GM10248 (cell line): Measurements from ENCODE around the gene C20orf204.

Source experiments
- CTCF ChIA-PET: fragments of 300-600 bp; sonication (Branson Sonifier 250); formaldehyde crosslinking; extraction: SDS; loops from one replicate; lab custom pipeline; 2021; ENCODE audit warnings: antibody characterized with exemption; lab: Yijun Ruan, JAX
- POLR2A ChIA-PET: fragments of 350-650 bp; sonication (Branson Sonifier 250); formaldehyde crosslinking; extraction: SDS; loops from one replicate; lab custom pipeline; 2020; ENCODE audit warnings: antibody characterized with exemption; lab: Yijun Ruan, JAX
- DNase-seq: peaks from one replicate; pipeline ENCODE4 v3.0.0; 2012; ENCODE audit errors: extremely low spot score
- CTCF ChIP-seq: IDR thresholded peaks from 2 replicates; pipeline ENCODE4 v1.5.1; 2012; ENCODE audit warnings: mild to moderate bottlenecking, low read depth; ENCODE audit errors: extremely low read depth, missing control alignments, control extremely low read depth

The C20orf204 gene

GRCh38 chr20:64069209-64069613 lies 33.2 kb downstream of the C20orf204 start:
- no peak for DNase-seq
- ChIA-PET CTCF (interaction anchor here (1.0 to 2.2 kb wide), 10 partner anchors 9 to 531 kb away, joined by 3 to 17 read pairs (median 3); partner anchors contain the start of genes OPRL1 and RGS19), POLR2A (no interaction called here)
- TF ChIP-seq CTCF: no peak

GRCh38 chr20:64069614-64070243 lies 33.7 kb downstream of the C20orf204 start:
- CTCF ChIA-PET: interaction anchor here (0.9 to 2.2 kb wide), 11 partner anchors 9 to 531 kb away, joined by 3 to 17 read pairs (median 3); partner anchors contain the start of genes OPRL1 and RGS19
- TF ChIP-seq CTCF: peak; percentile 71
- peak; percentile 59 for DNase-seq
- POLR2A ChIA-PET: no interaction called here

- CTCF ChIA-PET: interaction anchor here (0.9 to 2.2 kb wide), 10 partner anchors 8 to 532 kb away, joined by 3 to 17 read pairs (median 4); partner anchors contain the start of genes OPRL1 and RGS19
- POLR2A ChIA-PET: no interaction called here
- no peak for DNase-seq
- TF ChIP-seq CTCF: no peak
Observed at GRCh38 chr20:64070244-64070993, 34.4 kb downstream of the C20orf204 start.

- no peak for DNase-seq
- ChIA-PET CTCF (interaction anchor here (0.7 to 1.5 kb wide), 2 partner anchors 33 to 98 kb away, joined by 3 to 4 read pairs; no protein-coding TSS in a partner anchor), POLR2A (no interaction called here)
- TF ChIP-seq CTCF: no peak
Observed at GRCh38 chr20:64071341-64072332, 35.7 kb downstream of the C20orf204 start.

GRCh38 chr20:64072498-64073063 lies 36.6 kb downstream of the C20orf204 start:
- ChIA-PET POLR2A (no interaction called here), CTCF (no interaction called here)
- TF ChIP-seq CTCF: no peak
- no peak for DNase-seq
